WTC11 (cell line): ENCODE results near the gene RTEL1.

Experiments used
- ATF3 ChIP-seq: sonication (generic); formaldehyde crosslinking; conservative IDR thresholded peaks from 2 replicates; pipeline ENCODE4 v1.8.1; 2022; ENCODE audit warnings: mild to moderate bottlenecking, missing genetic modification reagents
- CTCF ChIP-seq: fragments of 200-600 bp; IDR thresholded peaks from 2 replicates; pipeline ENCODE4 v1.8.0; 2022; ENCODE audit warnings: antibody characterized with exemption
- E2F4 ChIP-seq: sonication (generic); formaldehyde crosslinking; IDR thresholded peaks from 2 replicates; pipeline ENCODE4 v1.8.1; 2022; ENCODE audit warnings: low read depth, mild to moderate bottlenecking, moderate library complexity, missing genetic modification reagents, borderline replicate concordance
- IRF1 ChIP-seq: sonication (generic); formaldehyde crosslinking; IDR thresholded peaks from 2 replicates; pipeline ENCODE4 v1.8.0; 2023; ENCODE audit warnings: missing genetic modification reagents
- JUN ChIP-seq: sonication (generic); formaldehyde crosslinking; IDR thresholded peaks from 2 replicates; pipeline ENCODE4 v1.8.0; 2023; ENCODE audit warnings: mild to moderate bottlenecking, missing genetic modification reagents
- MAX ChIP-seq: sonication (generic); formaldehyde crosslinking; IDR thresholded peaks from 2 replicates; pipeline ENCODE4 v1.8.0; 2022; ENCODE audit warnings: mild to moderate bottlenecking, missing genetic modification reagents
- NFATC4 ChIP-seq: fragments of 250-450 bp; sonication (Bioruptor Pico); IDR thresholded peaks from 2 replicates; pipeline ENCODE4 v1.9.0; 2021; ENCODE audit warnings: mild to moderate bottlenecking
- NFE2L1 ChIP-seq: sonication (generic); formaldehyde crosslinking; IDR thresholded peaks from 2 replicates; pipeline ENCODE4 v1.8.1; 2023; ENCODE audit warnings: missing genetic modification reagents
- TP53 ChIP-seq: sonication (generic); formaldehyde crosslinking; IDR thresholded peaks from 2 replicates; pipeline ENCODE4 v1.8.1; 2023; ENCODE audit warnings: mild to moderate bottlenecking, missing genetic modification reagents
- ZBTB21 ChIP-seq: sonication (generic); formaldehyde crosslinking; IDR thresholded peaks from 2 replicates; pipeline ENCODE4 v1.8.1; 2023; ENCODE audit warnings: mild to moderate bottlenecking, missing genetic modification reagents, borderline replicate concordance
- ZNF121 ChIP-seq: sonication (generic); formaldehyde crosslinking; IDR thresholded peaks from 2 replicates; pipeline ENCODE4 v1.8.0; 2023; ENCODE audit warnings: missing genetic modification reagents
- ZNF232 ChIP-seq: sonication (generic); formaldehyde crosslinking; IDR thresholded peaks from 2 replicates; pipeline ENCODE4 v1.8.0; 2022; ENCODE audit warnings: mild to moderate bottlenecking, missing genetic modification reagents
- ZNF263 ChIP-seq: sonication (generic); formaldehyde crosslinking; IDR thresholded peaks from 2 replicates; pipeline ENCODE4 v1.8.1; 2022; ENCODE audit warnings: low read depth, mild to moderate bottlenecking, moderate library complexity, missing genetic modification reagents

GRCh38 chr20:63662813-63663189, 4.7 kb downstream of the RTEL1 start:
- TF ChIP-seq NFE2L1 (no peak), CTCF (no peak), JUN (CRISPR knock-in tag) (no peak), E2F4 (CRISPR knock-in tag) (no peak), ATF3 (CRISPR knock-in tag) (no peak), MAX (CRISPR knock-in tag) (no peak), ZBTB21 (CRISPR knock-in tag) (no peak), IRF1 (CRISPR knock-in tag) (no peak), ZNF121 (CRISPR knock-in tag) (no peak), ZNF263 (CRISPR knock-in tag) (no peak), TP53 (no peak), NFATC4 (CRISPR knock-in tag) (no peak), ZNF232 (CRISPR knock-in tag) (no peak)
